Stimulated activated CD8-positive, alpha-beta memory T cell treated with anti-CD3 and anti-CD28 coated beads, Interleukin-12 subunit alpha, Interleukin-12 subunit beta, amount 100 ng/mL, for 24 hours (primary cell): ENCODE results near the gene PDE6A.

Experiments
- DNase-seq: peaks from one replicate; pipeline ENCODE4 v3.0.0-alpha.2; 2020; ENCODE audit errors: extremely low read depth

Gene PDE6A

GRCh38 chr5:149944666-149945065, at the start of gene PDE6A:
Gene PDE6A, minus strand, starts transcription at chr5:149944793. Its CDS starts 120 bp downstream, at chr5:149944673.
- DNase-seq, result no peak

DNA sequence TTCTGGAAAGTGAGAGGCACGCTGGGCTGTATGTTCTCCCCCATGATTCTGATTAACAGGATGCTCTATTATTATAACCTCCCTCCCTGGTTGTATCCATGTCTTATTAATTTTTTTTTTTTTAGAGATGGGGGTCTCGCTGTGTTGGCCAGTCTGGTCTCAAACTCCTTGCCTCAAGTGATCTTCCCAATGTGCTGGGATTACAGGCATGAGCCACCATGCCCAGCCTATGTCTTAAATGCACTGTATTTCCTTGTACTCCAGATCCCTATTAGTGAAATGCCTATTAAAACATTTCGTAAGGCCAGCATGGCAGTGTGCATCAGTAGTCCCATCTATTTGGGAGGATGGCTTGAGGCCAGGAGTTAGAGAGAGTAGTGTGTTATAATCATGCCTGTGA, 48.9 kb upstream of the PDE6A start:
- no peak for DNase-seq

DNA sequence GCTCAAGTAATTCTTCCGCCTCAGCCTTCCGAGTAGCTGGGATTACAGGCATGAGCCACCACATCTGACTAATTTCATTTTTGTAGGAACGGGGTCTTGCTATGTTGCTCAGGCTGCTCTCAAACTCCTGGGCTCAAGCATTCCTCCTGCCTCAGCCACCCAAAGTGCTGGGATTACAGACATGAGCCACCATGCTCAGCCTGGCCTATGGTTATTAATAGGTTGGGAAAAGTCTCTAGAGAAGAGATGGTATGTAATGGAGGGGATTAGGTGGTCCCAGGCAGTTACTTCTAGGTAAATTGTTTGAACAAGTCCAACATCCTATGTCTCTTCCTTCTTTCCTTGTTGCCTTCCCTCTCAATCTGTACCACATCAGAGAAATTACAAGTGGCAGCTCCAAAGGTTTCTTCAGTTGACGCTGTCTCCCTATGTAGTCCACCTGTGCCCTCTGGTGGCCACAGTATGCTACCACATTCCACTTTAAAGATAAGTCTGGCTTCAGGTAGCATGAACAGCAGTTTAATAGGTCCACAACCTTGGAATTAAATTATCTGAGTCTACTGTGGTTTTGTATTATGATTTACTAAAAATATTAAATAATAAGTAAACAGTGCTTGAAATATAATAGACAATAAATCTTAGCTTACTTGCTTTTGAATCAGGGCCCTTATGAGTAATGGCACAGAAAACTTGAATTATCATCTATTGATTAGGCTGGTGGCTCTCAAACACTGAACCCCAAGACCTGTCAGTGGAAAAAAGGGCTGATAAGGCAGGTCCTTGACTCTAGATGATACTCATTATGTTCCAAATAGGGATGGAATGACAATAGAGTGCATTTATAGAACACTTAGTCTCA, 46.2 kb upstream of the PDE6A start:
- DNase-seq, result peak; percentile 19

DNA sequence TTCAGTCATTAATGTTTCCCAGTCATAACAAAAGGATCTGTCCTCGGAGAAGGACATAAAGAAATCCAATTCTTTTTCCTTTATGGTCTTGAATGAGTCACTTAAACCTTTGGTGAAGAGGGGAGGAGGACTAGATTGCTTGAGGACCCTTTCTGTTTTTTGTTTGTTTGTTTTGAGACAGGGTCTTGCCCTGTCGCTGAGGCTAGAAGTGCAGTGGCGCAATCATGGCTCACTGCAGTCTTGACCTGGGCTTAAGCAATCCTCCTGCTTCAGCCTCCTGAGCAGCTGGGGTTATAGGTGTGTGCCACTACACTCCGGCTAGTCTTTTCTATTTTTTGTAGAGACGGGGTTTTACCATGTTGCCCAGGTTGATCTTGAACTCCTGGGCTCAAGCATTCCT, 43.5 kb upstream of the PDE6A start:
- no peak for DNase-seq

GRCh38 chr5:149982505-149982904, 37.9 kb upstream of the PDE6A start:
- no peak for DNase-seq

DNA sequence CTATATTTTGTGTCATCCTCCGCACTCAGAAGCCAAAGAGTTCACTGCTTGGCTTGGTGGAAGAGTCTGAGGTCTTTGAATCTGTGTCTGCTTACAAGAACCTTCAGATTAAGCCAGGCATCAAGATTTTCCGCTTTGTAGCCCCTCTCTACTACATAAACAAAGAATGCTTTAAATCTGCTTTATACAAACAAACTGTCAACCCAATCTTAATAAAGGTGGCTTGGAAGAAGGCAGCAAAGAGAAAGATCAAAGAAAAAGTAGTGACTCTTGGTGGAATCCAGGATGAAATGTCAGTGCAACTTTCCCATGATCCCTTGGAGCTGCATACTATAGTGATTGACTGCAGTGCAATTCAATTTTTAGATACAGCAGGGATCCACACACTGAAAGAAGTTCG, 36.6 kb upstream of the PDE6A start:
- DNase-seq, result no peak

DNA sequence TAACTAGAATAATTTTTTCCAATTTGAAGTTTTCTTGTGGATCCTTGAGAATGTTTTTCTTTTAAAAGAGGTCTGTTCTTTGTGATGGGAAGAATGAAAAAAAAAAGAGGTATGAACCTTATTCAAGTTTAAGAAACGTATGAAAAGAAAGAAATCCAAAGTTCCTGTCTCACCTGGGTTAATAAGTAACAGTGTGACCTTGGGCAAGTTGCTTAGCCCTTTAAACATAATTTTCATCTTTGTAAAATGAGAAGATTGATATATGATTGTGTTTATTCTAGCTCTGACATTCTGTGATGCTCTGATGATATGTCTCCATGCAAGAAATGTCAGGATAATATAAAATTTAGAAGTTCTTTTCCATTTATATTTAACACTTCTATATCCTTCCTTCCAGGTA, 35.3 kb upstream of the PDE6A start:
- DNase-seq, result no peak

DNA sequence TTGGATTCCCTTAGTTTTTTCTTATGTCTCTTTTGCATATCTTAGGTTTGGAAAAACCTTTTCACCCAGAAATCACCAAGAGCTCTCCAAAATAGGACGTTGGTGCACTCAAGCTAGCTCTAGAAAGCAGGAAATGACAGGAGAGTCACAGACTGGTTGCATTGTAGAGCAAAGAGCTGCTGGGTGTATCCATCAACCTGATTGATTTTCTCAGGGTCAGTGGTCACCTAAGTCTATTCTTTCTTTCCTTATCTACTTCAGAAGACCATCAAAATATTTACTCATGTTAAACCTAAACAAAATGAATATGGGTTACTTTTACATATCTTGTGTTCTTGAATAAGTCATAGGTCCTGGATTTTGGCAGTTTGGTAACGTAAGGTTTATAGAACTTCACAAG, 30.8 kb upstream of the PDE6A start:
- no peak for DNase-seq

GRCh38 chr5:149969181-149969930, 24.8 kb upstream of the PDE6A start:
- no peak for DNase-seq

DNA sequence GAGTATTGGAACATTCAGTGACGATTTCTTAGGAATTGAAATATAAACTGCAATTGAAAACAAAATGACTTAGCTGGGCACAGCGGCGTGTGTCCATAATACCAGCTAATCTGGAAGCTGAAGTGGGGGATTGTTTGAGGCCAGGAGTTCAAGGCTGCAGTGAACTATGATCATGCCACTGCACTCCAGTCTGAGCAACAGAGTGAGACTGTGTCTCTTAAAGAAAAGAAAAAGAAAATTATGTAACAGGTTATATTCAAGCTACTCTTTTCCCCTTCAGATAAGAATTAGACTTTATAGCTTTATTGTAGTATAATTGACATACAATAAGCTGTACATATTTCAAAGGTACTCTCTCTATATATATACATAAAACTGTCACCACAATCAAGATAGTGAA, 22.4 kb upstream of the PDE6A start:
- no peak for DNase-seq

DNA sequence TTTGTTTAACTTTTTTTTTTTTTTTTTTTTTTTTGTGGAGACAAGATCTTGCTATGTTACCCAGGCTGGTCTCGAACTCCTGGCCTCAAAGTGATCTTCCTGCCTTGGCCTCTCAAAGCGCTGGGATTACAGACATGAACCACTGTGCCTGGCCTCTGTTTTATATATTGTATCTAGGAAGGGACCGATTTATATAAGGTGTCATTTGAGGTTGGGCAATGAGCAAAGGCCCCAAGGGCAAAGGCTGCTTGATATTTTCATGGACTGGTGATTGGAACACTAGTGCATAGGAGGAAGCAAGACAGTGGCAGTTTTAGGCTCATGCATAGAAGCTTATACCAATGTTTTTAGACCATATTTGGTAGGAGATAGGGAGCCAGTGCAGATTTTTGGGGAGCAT, 19.1 kb upstream of the PDE6A start:
- no peak for DNase-seq

- DNase-seq, result no peak
Observed at GRCh38 chr5:149962601-149963300, 18.2 kb upstream of the PDE6A start.

- no peak for DNase-seq
Observed at GRCh38 chr5:149961957-149962409, 17.4 kb upstream of the PDE6A start.

DNA sequence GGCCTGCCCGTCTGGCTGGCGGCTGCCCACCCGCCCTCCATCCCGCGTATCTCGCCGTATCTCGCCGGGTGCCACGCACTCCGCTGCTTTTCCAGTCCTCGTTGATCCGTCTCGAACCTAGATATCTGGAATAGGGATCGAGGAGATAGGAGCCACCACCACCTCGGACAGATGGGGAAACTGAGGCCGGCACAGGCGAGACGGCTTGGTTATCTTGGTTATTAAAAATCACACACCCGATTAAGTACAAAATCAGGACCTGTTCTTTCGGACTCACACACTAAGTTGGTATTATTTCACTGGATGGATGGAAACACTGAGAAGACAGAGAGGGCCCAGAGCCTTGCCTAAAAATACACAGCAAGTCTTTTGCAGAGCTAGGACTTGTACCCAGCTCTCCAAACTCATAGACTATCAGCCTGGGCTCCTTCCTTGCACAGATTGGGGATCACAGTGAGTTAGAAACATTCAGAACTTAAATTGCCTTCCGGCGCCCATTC, 16.6 kb upstream of the PDE6A start:
- no peak for DNase-seq

- DNase-seq, result peak; percentile 89
Observed at GRCh38 chr5:149960272-149961185, 15.9 kb upstream of the PDE6A start, which contains the start of gene SLC26A2. Gene SLC26A2, plus strand, starts transcription at chr5:149960758. Its CDS starts 16,895 bp downstream, at chr5:149977653.

GRCh38 chr5:149959406-149960236, 15.0 kb upstream of the PDE6A start:
- DNase-seq, result peak; percentile 19

DNA sequence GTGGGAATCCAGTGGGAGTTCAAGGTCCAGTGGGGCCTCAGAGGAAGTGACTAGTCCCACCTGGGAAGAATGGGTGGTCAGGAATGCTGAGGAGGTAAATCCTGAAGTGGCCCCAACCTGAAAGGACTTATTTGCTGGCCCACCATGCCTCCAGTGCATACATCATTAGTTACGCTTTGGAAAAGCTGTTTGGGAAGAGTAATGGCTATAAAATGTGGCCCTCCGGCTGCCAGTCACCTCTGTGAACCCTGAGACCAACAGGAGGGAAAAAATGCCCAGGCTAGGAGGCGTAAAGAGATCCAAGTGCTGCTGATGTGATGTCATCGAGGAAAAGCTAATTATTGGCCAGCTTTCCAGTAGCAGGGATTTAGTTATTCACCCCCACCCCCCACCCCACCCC, 13.3 kb upstream of the PDE6A start:
- DNase-seq, result no peak

GRCh38 chr5:149956685-149957084, 12.1 kb upstream of the PDE6A start:
- DNase-seq, result no peak

- DNase-seq, result no peak
Observed at GRCh38 chr5:149954798-149955197, 10.2 kb upstream of the PDE6A start.
